DLD1 (cell line): ENCODE measurements around the gene FOXP1.

Experiments used
- in situ Hi-C: cut with HindIII; loops from 2 replicates; pipeline ENCODE4 v1.10.0; 2017; ENCODE audit warnings: low sequenced_read_pairs

FOXP1 gene

GRCh38 chr3:70973558-70973957, 610.0 kb downstream of the FOXP1 start:
- in situ Hi-C loops: no loop called here

GRCh38 chr3:70972855-70973254, 610.7 kb downstream of the FOXP1 start:
- in situ Hi-C loops: no loop called here

DNA sequence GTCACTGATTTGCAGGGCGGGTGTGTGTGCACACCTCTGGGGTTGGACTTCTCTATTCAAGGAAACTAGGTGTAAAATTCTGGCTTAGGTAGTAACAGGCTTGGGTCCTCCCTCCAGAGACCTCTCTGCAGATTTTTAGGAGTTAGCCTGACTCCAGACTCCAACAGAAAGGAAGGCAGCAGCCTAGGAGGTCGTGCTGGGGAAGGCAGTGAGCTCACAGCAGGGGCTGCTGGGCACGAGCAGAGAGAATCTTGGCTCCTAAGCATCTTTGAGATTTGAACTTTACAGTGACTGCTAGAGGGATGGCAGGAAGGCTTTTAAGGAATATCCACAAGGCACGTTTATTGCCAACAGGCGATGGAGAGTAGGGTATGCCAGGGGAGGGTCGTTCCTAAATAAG, 612.6 kb downstream of the FOXP1 start:
- in situ Hi-C loops: no loop called here

DNA sequence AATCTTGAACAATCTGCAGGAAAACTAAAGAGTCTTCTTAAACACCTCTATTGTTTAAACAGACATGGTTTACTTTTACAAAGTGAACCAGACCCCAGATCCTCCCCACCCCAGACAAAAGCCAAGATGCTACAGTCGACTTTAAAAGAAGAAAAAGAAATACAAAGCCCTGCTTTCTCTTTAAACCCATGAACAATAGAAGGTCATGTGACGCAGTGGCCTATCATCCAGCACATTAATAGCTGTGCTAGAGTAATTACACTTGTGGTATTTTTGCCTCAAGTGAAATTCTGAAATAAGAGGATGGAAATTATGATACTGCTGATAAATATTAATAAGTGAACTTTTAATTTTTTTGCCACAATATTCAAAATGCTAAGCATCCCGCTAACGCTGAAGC, 613.4 kb downstream of the FOXP1 start:
- in situ Hi-C loops: no loop called here

- in situ Hi-C loops: no loop called here
Observed at GRCh38 chr3:70963431-70964275, 619.9 kb downstream of the FOXP1 start.

DNA sequence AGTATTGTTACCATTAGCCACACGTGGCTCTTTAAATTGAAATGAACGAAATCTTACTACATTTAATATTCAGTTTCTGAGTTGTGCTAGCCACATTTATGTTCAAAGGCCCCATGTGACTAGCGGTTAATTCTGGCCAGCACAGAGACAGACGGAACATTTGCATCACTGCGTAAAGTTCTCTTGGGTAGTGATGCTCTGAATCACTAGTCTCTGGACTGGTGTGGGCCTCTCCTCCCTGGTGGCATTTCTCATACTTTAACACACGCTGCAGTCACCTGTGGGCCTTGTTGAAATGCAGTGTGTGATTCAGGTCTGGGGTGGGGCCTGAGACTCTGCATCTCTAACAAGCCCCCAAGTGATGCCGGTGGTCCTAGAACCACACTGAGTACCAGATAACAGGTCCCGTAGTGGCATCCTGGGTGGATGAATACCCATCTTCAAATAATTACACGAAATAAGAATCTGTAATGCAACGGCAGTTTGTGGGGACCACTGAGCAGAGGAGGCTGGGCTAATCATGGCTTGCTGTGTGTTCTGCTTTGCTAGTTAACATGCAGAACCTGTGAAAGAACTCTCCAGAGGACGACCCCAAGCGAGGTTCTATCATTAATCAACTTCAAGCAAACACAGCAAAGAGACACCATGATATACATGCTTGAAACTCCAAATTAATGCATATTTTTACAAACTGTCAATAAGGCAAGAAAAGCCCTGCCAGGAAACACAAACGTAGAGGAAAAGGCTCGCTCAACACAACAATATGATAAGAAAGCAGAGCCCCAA, 623.8 kb downstream of the FOXP1 start:
- in situ Hi-C loops: no loop called here

DNA sequence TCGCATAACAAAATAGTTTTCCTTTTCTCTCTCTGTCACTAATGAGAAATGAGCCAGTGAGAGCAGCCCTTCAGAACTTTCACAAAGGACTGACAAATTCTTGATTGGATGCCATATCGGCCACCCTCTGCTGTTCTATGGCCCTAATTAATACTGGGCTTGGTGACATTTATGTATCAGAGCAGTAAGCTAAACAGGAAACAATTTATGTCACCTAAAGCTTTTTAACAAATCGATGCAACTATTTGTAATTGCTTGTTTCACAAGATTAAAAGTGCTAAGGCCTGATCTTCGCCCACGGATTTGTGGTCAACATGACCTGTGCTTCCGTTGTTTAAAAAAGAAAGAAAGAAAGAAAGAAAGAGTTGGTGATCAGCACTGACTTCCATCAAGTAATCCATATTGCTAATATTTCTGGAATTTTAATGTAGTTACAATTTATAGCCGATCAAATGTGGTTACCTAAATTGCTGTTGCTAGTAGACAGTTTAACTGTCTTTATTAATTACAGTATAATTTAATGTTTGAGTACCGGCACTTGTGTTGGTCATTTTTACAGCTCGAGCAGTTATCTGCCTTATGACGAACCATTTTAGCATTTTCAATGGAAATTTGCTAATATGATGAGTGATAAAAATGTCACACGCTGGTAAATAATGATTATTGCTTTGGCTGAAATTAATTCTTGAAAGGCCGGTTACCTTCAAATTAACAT, 631.3 kb downstream of the FOXP1 start:
- in situ Hi-C loops: no loop called here

GRCh38 chr3:70951316-70951715, 632.2 kb downstream of the FOXP1 start:
- in situ Hi-C loops: no loop called here

GRCh38 chr3:70947579-70947978, 635.9 kb downstream of the FOXP1 start:
- in situ Hi-C loops: no loop called here

GRCh38 chr3:70943886-70944285, 639.6 kb downstream of the FOXP1 start:
- in situ Hi-C loops: no loop called here

DNA sequence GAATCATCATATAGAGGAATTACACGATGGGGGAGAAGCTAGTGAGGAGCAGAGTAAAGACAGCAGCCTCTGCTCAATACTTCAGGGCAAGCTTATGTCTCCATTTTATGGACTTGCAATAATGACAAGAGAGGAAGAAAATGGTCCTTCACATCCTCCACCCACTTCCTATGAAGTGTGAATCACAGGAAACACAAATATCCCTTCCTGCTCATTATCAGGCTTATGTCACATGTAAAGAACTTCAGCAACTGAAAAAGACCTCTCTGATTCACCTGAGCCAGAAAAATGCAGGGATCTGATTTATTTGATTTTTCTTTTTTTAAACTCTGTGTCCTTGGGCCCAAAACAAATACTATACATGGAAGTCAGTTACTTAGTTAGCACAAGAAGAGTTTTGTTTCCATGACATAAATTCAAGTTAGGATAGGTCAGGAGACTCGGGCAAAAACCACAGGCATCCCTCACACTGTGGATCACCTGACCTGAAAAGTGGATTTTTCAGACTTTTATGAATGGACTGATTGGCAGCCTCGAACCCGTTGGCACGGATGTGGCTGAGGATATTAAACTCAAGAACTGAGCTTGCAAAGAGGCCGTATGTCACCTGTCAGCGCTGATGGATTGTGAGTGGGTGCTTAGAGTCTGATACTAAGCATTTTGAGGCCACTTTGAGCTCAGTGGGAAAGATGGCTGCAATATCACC, 650.3 kb downstream of the FOXP1 start:
- in situ Hi-C loops: no loop called here

- in situ Hi-C loops: no loop called here
Observed at GRCh38 chr3:70930066-70930465, 653.5 kb downstream of the FOXP1 start.

DNA sequence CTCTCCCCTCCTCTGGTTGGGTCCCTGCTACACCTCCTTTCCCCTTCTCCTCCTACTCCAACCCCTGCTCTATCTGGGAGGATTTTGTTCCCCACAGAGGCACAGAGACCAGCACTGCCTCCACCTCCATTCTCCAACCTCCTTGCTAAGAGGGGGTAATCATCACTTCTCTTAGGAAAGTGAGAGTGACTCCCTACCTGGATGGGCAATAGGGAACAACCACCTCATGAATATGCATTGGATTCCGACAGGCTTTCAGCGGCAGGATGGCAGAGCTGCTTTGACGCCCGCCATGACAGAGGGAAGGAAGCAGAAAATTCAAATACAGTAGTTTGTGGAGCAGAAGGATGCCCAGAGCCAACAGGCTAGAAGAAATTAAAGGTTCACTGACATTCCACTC, 656.3 kb downstream of the FOXP1 start:
- in situ Hi-C loops: no loop called here

DNA sequence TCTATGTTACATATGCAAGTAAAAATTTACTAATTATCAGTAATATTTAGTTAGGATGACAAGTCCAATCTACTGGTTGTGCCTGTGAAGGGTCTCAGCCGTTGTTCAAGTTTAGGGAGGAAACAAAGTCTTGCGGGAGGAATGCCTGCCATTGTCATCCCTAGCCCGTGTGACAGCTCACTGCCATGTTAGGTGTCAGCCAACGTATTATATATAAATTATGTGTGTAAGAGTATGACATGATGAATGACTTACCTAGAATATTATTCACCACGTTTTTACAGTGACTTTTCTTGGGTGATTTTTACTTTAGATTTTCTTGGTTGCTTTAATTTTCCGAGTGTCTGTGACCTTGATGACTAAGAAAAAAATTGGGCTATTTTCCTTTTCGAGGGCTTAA, 656.7 kb downstream of the FOXP1 start:
- in situ Hi-C loops: no loop called here

DNA sequence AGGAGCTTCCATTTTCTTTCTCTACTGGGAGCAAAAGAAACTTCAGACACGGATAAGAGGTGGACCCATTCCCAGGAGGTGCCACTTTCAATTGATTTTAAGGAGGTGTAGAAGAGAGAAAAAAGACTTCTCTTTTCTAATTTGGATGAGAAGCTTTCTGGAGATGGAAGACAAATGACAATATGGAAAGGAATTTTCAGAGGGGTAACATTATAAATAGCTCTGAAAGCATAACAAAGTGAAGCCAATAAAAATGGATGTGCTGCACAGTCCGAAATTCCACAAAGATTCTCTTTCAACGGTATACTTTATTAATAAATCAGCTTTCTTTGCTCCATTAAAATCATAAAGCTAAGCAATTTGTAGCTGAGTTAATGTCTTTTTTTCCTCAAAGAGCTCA, 663.9 kb downstream of the FOXP1 start:
- in situ Hi-C loops: no loop called here

DNA sequence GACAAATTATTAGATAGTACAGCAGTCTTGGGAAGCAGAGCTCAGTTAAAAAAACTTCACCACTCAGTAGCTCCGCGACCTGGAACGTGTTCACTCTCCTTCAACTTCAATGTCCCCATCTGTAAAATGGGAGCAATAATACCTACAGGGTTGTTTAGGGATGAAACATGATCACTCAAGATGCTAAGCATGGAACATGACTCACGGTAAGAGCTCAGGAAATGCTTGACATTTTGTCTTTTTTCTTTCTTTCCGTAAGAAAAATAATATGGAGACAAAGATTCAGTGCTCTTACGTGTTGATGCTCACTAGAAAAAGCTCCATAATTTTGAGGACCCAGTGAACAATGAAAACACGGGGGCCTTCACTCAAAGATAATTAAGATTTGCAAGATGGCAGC, 664.4 kb downstream of the FOXP1 start:
- in situ Hi-C loops: no loop called here

GRCh38 chr3:70916375-70917055, 667.0 kb downstream of the FOXP1 start:
- in situ Hi-C loops: no loop called here

DNA sequence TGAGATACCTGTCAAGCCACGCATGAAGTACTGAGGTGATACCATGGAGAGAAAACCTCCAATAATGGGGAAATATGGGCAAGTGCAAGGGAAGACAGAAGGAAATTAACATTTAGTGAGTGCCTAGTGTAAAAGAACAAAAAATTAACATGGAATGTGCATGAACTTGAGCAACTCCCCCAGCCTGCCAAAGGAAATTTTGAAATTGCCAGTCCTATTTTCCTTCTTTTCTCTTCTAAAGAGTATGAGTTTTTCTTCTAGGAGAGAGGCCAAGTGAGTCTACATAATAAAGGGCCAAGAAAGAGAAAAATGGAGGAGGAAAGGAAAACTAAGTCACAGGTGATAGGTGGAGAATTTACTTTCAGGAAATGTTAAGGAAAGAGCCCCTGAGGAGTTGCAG, 668.7 kb downstream of the FOXP1 start:
- in situ Hi-C loops: no loop called here

- in situ Hi-C loops: no loop called here
Observed at GRCh38 chr3:70911719-70912118, 671.8 kb downstream of the FOXP1 start.

DNA sequence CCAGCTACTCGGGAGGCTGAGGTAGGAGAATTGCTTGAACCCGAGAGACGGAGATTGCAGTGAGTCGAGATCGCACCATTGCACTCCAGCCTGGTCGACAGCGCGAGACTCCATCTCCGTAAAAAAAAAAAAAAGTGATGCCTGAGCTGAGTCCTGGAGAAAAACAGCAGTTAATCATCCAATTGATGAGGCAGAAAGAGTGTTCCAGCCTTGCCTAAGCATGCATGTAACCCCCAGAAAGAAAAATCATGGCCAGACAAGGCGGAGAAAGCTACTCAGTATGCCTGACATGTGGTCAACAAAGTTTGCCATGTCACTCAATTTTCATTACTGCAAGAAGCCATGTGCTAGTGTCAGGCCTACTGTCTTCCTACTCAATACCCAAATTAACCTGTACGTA, 678.0 kb downstream of the FOXP1 start:
- in situ Hi-C loops: no loop called here
